K562 (cell line): ENCODE data around the gene ROBO1. TPM values are rescaled to one million over a fixed set of nuclear protein-coding genes. Genes with fewer than 3 reads are reported as not detected.

Experiments used
- ATAC-seq: fragments of 200-7000 bp; cut with Tn5 transposase; 3 replicates; pipeline ENCODE4 v1.9.1; 2020; ENCODE audit warnings: moderate library complexity
- BruUV-seq: library from RNA; stranded (reverse); fragments of 400-500 nt; replicated peaks from 2 replicates; lab custom pipeline; 2021; lab: Mats Ljungman, UMichigan
- CTCF ChIA-PET: fragments of 300-600 bp; formaldehyde crosslinking; extraction: SDS; loops from one replicate; lab custom pipeline; 2021; ENCODE audit warnings: low intra/inter-chr PET ratio; lab: Yijun Ruan, JAX
- POLR2A ChIA-PET: fragments of 300-600, 350-650 bp; sonication (Branson Sonifier 250); formaldehyde crosslinking; extraction: SDS; loops from one replicate; lab custom pipeline; 2021; ENCODE audit warnings: antibody characterized with exemption, inconsistent platforms; lab: Yijun Ruan, JAX
- DNase-seq, 4 experiments: peaks; one replicate each; pipeline versions ENCODE4 v3.0.0 to v3.0.0-alpha.2; 2011 to 2018; ENCODE audit warnings: low spot score in 3 of 4, mixed read lengths in 3 of 4; ENCODE audit errors: extremely low read depth in 1 of 4
- FAIRE-seq: peaks from 2 replicates; lab custom pipeline; 2011; peaks lifted over from hg19 to GRCh38; lab: Jason Lieb, UNC
- H2AFZ ChIP-seq: 2 replicates; pipeline ENCODE4 v1.6.0; 2011; ENCODE audit warnings: low read depth, low read length, control low read depth, inconsistent platforms
- H3K27ac ChIP-seq: fragments of 200-600 bp; 3 replicates; pipeline ENCODE4 v1.8.0; 2011; ENCODE audit warnings: low read depth, mild to moderate bottlenecking, control low read depth, inconsistent platforms, low read length, moderate library complexity, mixed read lengths; ENCODE audit errors: extremely low read depth
- H3K27me3 ChIP-seq, 2 experiments: fragments of 300-600 bp in 1 of 2; 2 replicates in 1 of 2; 3 replicates in 1 of 2; pipeline versions ENCODE4 v1.6.0 to v1.8.0; 2011; ENCODE audit warnings: inconsistent platforms in 2 of 2, low read length in 2 of 2, mild to moderate bottlenecking in 1 of 2, mixed read lengths in 1 of 2, moderate library complexity in 1 of 2; ENCODE audit not compliant: control insufficient read depth in 2 of 2, insufficient read depth in 2 of 2
- H3K36me3 ChIP-seq: fragments of 300-600 bp; 3 replicates; pipeline ENCODE4 v1.8.0; 2011; ENCODE audit warnings: mild to moderate bottlenecking, low read length, inconsistent platforms; ENCODE audit not compliant: control insufficient read depth, insufficient read depth
- H3K4me1 ChIP-seq, 2 experiments: fragments of 200-600 bp in 1 of 2; replicated peaks in 1 of 2; 2 replicates in 1 of 2; 3 replicates in 1 of 2; pipeline versions ENCODE4 v1.5.1 to v1.8.0; 2011; ENCODE audit warnings: inconsistent platforms in 2 of 2, low read length in 2 of 2, mild to moderate bottlenecking in 1 of 2, mixed read lengths in 1 of 2, moderate library complexity in 1 of 2; ENCODE audit not compliant: control insufficient read depth in 2 of 2, insufficient read depth in 2 of 2
- H3K4me2 ChIP-seq: 2 replicates; pipeline ENCODE4 v1.6.1; 2011; ENCODE audit warnings: low read length, control low read depth, inconsistent platforms, mixed read lengths; ENCODE audit not compliant: insufficient read depth
- H3K4me3 ChIP-seq: fragments of 200-600 bp; sonication (generic), shearing (Covaris generic); 2 replicates; pipeline ENCODE4 v1.5.1; 2016; ENCODE audit warnings: control low read depth, inconsistent platforms
- H3K79me2 ChIP-seq: fragments of 200-600 bp; 3 replicates; pipeline ENCODE4 v1.8.0; 2011; ENCODE audit warnings: low read length, inconsistent platforms; ENCODE audit not compliant: control insufficient read depth, insufficient read depth
- H3K9ac ChIP-seq, 2 experiments: 2 replicates each; pipeline versions ENCODE4 v1.6.0 to v1.6.1; 2011; ENCODE audit warnings: low read depth in 2 of 2, low read length in 2 of 2, control low read depth in 1 of 2, inconsistent platforms in 1 of 2, mild to moderate bottlenecking in 1 of 2, mixed read lengths in 1 of 2; ENCODE audit not compliant: insufficient read depth in 1 of 2
- H3K9me1 ChIP-seq: one replicate; pipeline ENCODE4 v1.6.0; 2011; ENCODE audit warnings: inconsistent platforms, mild to moderate bottlenecking, low read length, moderate library complexity; ENCODE audit not compliant: control insufficient read depth, insufficient read depth
- H3K9me3 ChIP-seq: replicated peaks from 2 replicates; pipeline ENCODE4 v1.5.1; 2011; ENCODE audit warnings: low read depth, low read length, inconsistent platforms; ENCODE audit not compliant: control insufficient read depth, insufficient read depth
- H4K20me1 ChIP-seq: replicated peaks from 2 replicates; pipeline ENCODE4 v1.6.1; 2011; ENCODE audit warnings: low read length, inconsistent platforms, mixed read lengths; ENCODE audit not compliant: control insufficient read depth, insufficient read depth
- ELF1 ChIP-seq: fragments of 200-800 bp; sonication (Bioruptor generic); IDR thresholded peaks from 2 replicates; pipeline ENCODE4 v1.6.1; 2016; ENCODE audit warnings: missing genetic modification characterization, missing compliant biosample characterization
- MAFF ChIP-seq: IDR thresholded peaks from 2 replicates; pipeline ENCODE4 v1.6.1; 2012; ENCODE audit warnings: low read length, improper control_type of control experiment
- PURB ChIP-seq: sonication (generic); formaldehyde crosslinking; IDR thresholded peaks from 2 replicates; pipeline ENCODE4 v1.9.0; 2021; ENCODE audit warnings: low read depth, mild to moderate bottlenecking, missing genetic modification reagents
- TGIF2 ChIP-seq: sonication (generic); formaldehyde crosslinking; IDR thresholded peaks from 2 replicates; pipeline ENCODE4 v1.8.1; 2022; ENCODE audit warnings: mild to moderate bottlenecking, missing genetic modification reagents, moderate library complexity
- U2AF1 ChIP-seq: fragments of 200-400 bp; formaldehyde crosslinking; optimal IDR thresholded peaks from 2 replicates; pipeline ENCODE3; 2017; ENCODE audit warnings: mild to moderate bottlenecking, low read depth, low read length, moderate library complexity
- ZBTB33 ChIP-seq: sonication (generic); formaldehyde crosslinking; IDR thresholded peaks from 2 replicates; pipeline ENCODE4 v1.8.1; 2023; ENCODE audit warnings: mild to moderate bottlenecking, missing genetic modification reagents
- ZBTB43 ChIP-seq: sonication (generic); formaldehyde crosslinking; IDR thresholded peaks from 2 replicates; pipeline ENCODE4 v1.8.0; 2023; ENCODE audit warnings: mild to moderate bottlenecking, missing genetic modification reagents
- ZBTB5 ChIP-seq: fragments of 450-650 bp; IDR thresholded peaks from 2 replicates; pipeline ENCODE4 v1.6.1; 2017; ENCODE audit warnings: antibody characterized with exemption
- ZNF449 ChIP-seq: fragments of 250-450 bp; sonication (Bioruptor Pico); IDR thresholded peaks from 2 replicates; pipeline ENCODE4 v1.8.0; 2022; ENCODE audit warnings: moderate library complexity, mild to moderate bottlenecking, inconsistent platforms
- WGBS: fragments of 100-300 bp; shearing (Covaris generic); methylation state at CpG from one replicate; pipeline ENCODE4 v1.1.6; 2016; ENCODE audit warnings: low coverage, mixed read lengths; ENCODE audit not compliant: insufficient coverage; ENCODE audit errors: missing lambda C conversion rate; 5-methylcytosine and 5-hydroxymethylcytosine counted together
- in situ Hi-C: fragments of 300-500 bp; cut with MboI; formaldehyde crosslinking; loops from 4 replicates; pipeline ENCODE4 v1.15.0; 2018; ENCODE audit warnings: inconsistent platforms, mixed read lengths
- intact Hi-C: fragments of 100-400 bp; cut with micrococcal nuclease; formaldehyde crosslinking; loops from 2 replicates; pipeline ENCODE4 v1.14.2; 2022
- polyA plus RNA-seq, 8 experiments: library from polyadenylated mRNA; depleted of rRNA in 4 of 8; stranded (reverse) in 5 of 8; unstranded in 3 of 8; fragments of >200 nt; fragmentation: Nextera tagmentation in 2 of 8; fragmentation: Illumina TruSeq in 1 of 8; extraction: Ambion mirVana in 2 of 8; extraction: Trizol in 1 of 8; gene quantifications; 2 replicates each; pipeline versions ENCODE4 v1.2.1 to v1.2.3, GENCODE V29; 2011 to 2014; ENCODE audit warnings: inconsistent platforms in 1 of 8, missing spikeins in 1 of 8
- total RNA-seq, 7 experiments: library from RNA; depleted of rRNA in 6 of 7; stranded (reverse); fragments of >200 nt in 6 of 7; fragmentation: Illumina TruSeq in 2 of 7; extraction: Trizol in 2 of 7; gene quantifications; 2 replicates each; pipeline versions ENCODE4 v1.2.1 to v1.2.3, GENCODE V29; 2011 to 2021; ENCODE audit warnings: low replicate concordance in 1 of 7

ROBO1 gene
- total and polyA plus RNA-seq, 9 of the 15 experiments (the other 6 are each of a cell fraction or from before 2014, with no cell fraction given) = 0.01 to 0.53 (median 0.17) TPM; not detected in 5

- H3K36me3 ChIP-seq = no peaks in the 10 kb centered on the region
- no TSS peak for BruUV-seq
- in situ Hi-C loops = no loop called here
Observed at GRCh38 chr3:78606756-78607155, 1161.0 kb downstream of the ROBO1 start.

More at GRCh38 chr3:78606756-78607155, 1161.0 kb downstream of the ROBO1 start:
- no peaks in the 10 kb centered on the region for H3K4me1 ChIP-seq
- intact Hi-C loops = no loop called here
- no peak overlapping the region for H3K4me2 ChIP-seq
- no peaks in the 10 kb centered on the region for H3K79me2 ChIP-seq
- ChIA-PET CTCF (no interaction called here), POLR2A (no interaction called here)
- no peaks in the 10 kb centered on the region for H3K9me1 ChIP-seq
- no peak for FAIRE-seq
- no peaks in the 10 kb centered on the region for H3K27me3 ChIP-seq
- no peak overlapping the region for H3K27ac ChIP-seq
- no peak overlapping the region for H3K9ac ChIP-seq
- H2AFZ ChIP-seq = no peak overlapping the region
- no peak overlapping the region for H3K4me3 ChIP-seq
- H3K9me3 ChIP-seq = no peaks in the 10 kb centered on the region
- no peak for ATAC-seq
- H4K20me1 ChIP-seq = no peaks in the 10 kb centered on the region
- 0% methylated on average over 6 of the region's 7 CpGs for WGBS
- TF ChIP-seq ZBTB33 (CRISPR knock-in tag) (no peak), ZBTB5 (no peak), TGIF2 (CRISPR knock-in tag) (no peak), PURB (CRISPR knock-in tag) (no peak), ZNF449 (no peak), U2AF1 (no peak), ZBTB43 (CRISPR knock-in tag) (no peak), MAFF (no peak), ELF1 (no peak)
- DNase-seq = no peak
